Stimulated activated naive CD4-positive, alpha-beta T cell treated with Interleukin-2 at 50 U/mL for 16 hours (primary cell): Measurements from ENCODE around the gene TMEM150B.
A peak's percentile ranks its signal among the peaks of the same experiment; 100 is the strongest.
"Not testable (repeated sequence)": the region's sequence is repeated elsewhere in the genome, so short reads cannot be mapped to it uniquely, and the experiment has no call there.

Source experiments
- DNase-seq: peaks from one replicate; lab custom pipeline; 2025; lab: John Stamatoyannopoulos, UW

Gene TMEM150B

GRCh38 chr19:55339105-55339888, 14.2 kb upstream of the TMEM150B start, which contains the start of gene KMT5C:
Gene KMT5C (plus strand): TSS chr19:55339876. CDS start chr19:55341937, 2,061 bp downstream.
- peak; percentile 100 for DNase-seq

GRCh38 chr19:55336101-55336500, 11.0 kb upstream of the TMEM150B start:
- DNase-seq, result no peak

- DNase-seq, result no peak
Measured at GRCh38 chr19:55333870-55334269, 8.7 kb upstream of the TMEM150B start.

GRCh38 chr19:55329791-55330190, 4.7 kb upstream of the TMEM150B start:
- DNase-seq, result not testable (repeated sequence)

- not testable (repeated sequence) for DNase-seq
Measured at GRCh38 chr19:55328774-55329318, 3.7 kb upstream of the TMEM150B start.

GRCh38 chr19:55324662-55325061, 479 bp downstream of the TMEM150B start:
- no peak for DNase-seq

- DNase-seq, result no peak
Measured at GRCh38 chr19:55322204-55322885, 2.8 kb downstream of the TMEM150B start.

- DNase-seq, result no peak
Measured at GRCh38 chr19:55321466-55322137, 3.5 kb downstream of the TMEM150B start.

GRCh38 chr19:55320844-55321419, 4.2 kb downstream of the TMEM150B start:
- DNase-seq, result no peak

- no peak for DNase-seq
Measured at GRCh38 chr19:55319785-55320184, 5.4 kb downstream of the TMEM150B start.

GRCh38 chr19:55316646-55317045, 8.5 kb downstream of the TMEM150B start:
- DNase-seq, result no peak

GRCh38 chr19:55315956-55316525, 9.1 kb downstream of the TMEM150B start:
- DNase-seq, result no peak

- DNase-seq, result no peak
Measured at GRCh38 chr19:55314396-55314795, 10.7 kb downstream of the TMEM150B start.

GRCh38 chr19:55312621-55313512, 12.3 kb downstream of the TMEM150B start:
- no peak for DNase-seq

- DNase-seq, result no peak
Measured at GRCh38 chr19:55311797-55312196, 13.3 kb downstream of the TMEM150B start.

GRCh38 chr19:55311397-55311796, 13.7 kb downstream of the TMEM150B start:
- no peak for DNase-seq

- DNase-seq, result no peak
Measured at GRCh38 chr19:55310498-55310897, 14.6 kb downstream of the TMEM150B start.

GRCh38 chr19:55309448-55309847, 15.7 kb downstream of the TMEM150B start:
- no peak for DNase-seq

- no peak for DNase-seq
Measured at GRCh38 chr19:55308281-55308680, 16.9 kb downstream of the TMEM150B start.

GRCh38 chr19:55306712-55307111, 18.4 kb downstream of the TMEM150B start:
- DNase-seq, result no peak
